K562 (cell line): ENCODE data around the gene LCP2. TPM values are rescaled to one million over a fixed set of nuclear protein-coding genes. Genes with fewer than 3 reads are reported as not detected.

Source experiments
- E2F1 ChIP-seq: sonication (generic); formaldehyde crosslinking; IDR thresholded peaks from 2 replicates; pipeline ENCODE4 v1.8.1; 2023; ENCODE audit warnings: mild to moderate bottlenecking, missing genetic modification reagents, moderate library complexity
- E2F3 ChIP-seq: fragments of 250-450 bp; sonication (Bioruptor Pico); IDR thresholded peaks from 2 replicates; pipeline ENCODE4 v1.4.0; 2020; ENCODE audit warnings: mild to moderate bottlenecking
- ESRRB ChIP-seq: fragments of 250-450 bp; sonication (Bioruptor Pico); IDR thresholded peaks from 2 replicates; pipeline ENCODE4 v1.5.0; 2020; ENCODE audit warnings: mild to moderate bottlenecking, moderate library complexity, borderline replicate concordance
- EZH2 ChIP-seq: IDR thresholded peaks from 2 replicates; pipeline ENCODE4 v1.6.1; 2012; ENCODE audit warnings: low read depth, mild to moderate bottlenecking, inconsistent platforms, low read length, borderline replicate concordance
- HIVEP1 ChIP-seq: fragments of 250-450 bp; sonication (Bioruptor Pico); IDR thresholded peaks from 2 replicates; pipeline ENCODE4 v1.4.0; 2020; ENCODE audit warnings: mild to moderate bottlenecking
- KLF13 ChIP-seq: fragments of 450-650 bp; IDR thresholded peaks from 2 replicates; pipeline ENCODE4 v1.6.1; 2016; ENCODE audit warnings: missing genetic modification characterization, low read depth, mild to moderate bottlenecking, missing compliant biosample characterization, moderate library complexity, borderline replicate concordance
- SIN3B ChIP-seq: fragments of 450-650 bp; IDR thresholded peaks from 2 replicates; pipeline ENCODE4 v1.6.1; 2017; ENCODE audit warnings: low read depth, mild to moderate bottlenecking, moderate library complexity
- TEAD1 ChIP-seq, 2 experiments: fragments of 450-650 bp in 1 of 2; sonication (generic) in 1 of 2; formaldehyde crosslinking; IDR thresholded peaks; 2 replicates each; pipeline versions ENCODE4 v1.4.0 to v1.8.0; 2020 to 2022; ENCODE audit warnings: mild to moderate bottlenecking in 2 of 2, missing genetic modification reagents in 1 of 2
- THRA ChIP-seq: fragments of 450-650 bp; IDR thresholded peaks from 2 replicates; pipeline ENCODE4 v1.6.1; 2017; ENCODE audit warnings: mild to moderate bottlenecking, moderate library complexity
- TRIM28 ChIP-seq: fragments of 450-650 bp; IDR thresholded peaks from 2 replicates; pipeline ENCODE4 v1.6.1; 2017
- ZBTB7A ChIP-seq: IDR thresholded peaks from 2 replicates; pipeline ENCODE4 v1.6.1; 2011; ENCODE audit warnings: low read depth, mild to moderate bottlenecking, low read length, moderate library complexity, borderline replicate concordance; ENCODE audit not compliant: control insufficient read depth
- ZNF263 ChIP-seq: sonication (generic); formaldehyde crosslinking; IDR thresholded peaks from 2 replicates; pipeline ENCODE4 v1.8.0; 2022; ENCODE audit warnings: mild to moderate bottlenecking, missing genetic modification reagents, borderline replicate concordance
- ZNF561 ChIP-seq: fragments of 450-650 bp; formaldehyde crosslinking; conservative IDR thresholded peaks from 2 replicates; pipeline ENCODE4 v1.4.0; 2020; ENCODE audit warnings: mild to moderate bottlenecking, moderate library complexity
- ZNF699 ChIP-seq: fragments of 250-450 bp; sonication (Bioruptor Pico); IDR thresholded peaks from 2 replicates; pipeline ENCODE4 v1.8.0; 2021; ENCODE audit warnings: mild to moderate bottlenecking, moderate library complexity; ENCODE audit not compliant: insufficient replicate concordance
- polyA plus RNA-seq, 8 experiments: library from polyadenylated mRNA; depleted of rRNA in 4 of 8; stranded (reverse) in 5 of 8; unstranded in 3 of 8; fragments of >200 nt; fragmentation: Nextera tagmentation in 2 of 8; fragmentation: Illumina TruSeq in 1 of 8; extraction: Ambion mirVana in 2 of 8; extraction: Trizol in 1 of 8; gene quantifications; 2 replicates each; pipeline versions ENCODE4 v1.2.1 to v1.2.3, GENCODE V29; 2011 to 2014; ENCODE audit warnings: inconsistent platforms in 1 of 8, missing spikeins in 1 of 8
- total RNA-seq, 7 experiments: library from RNA; depleted of rRNA in 6 of 7; stranded (reverse); fragments of >200 nt in 6 of 7; fragmentation: Illumina TruSeq in 2 of 7; extraction: Trizol in 2 of 7; gene quantifications; 2 replicates each; pipeline versions ENCODE4 v1.2.1 to v1.2.3, GENCODE V29; 2011 to 2021; ENCODE audit warnings: low replicate concordance in 1 of 7
- TF ChIP-seq, protein P1 (sequence below): fragments of 250-450 bp; sonication (Bioruptor Pico); IDR thresholded peaks from 2 replicates; pipeline ENCODE4 v1.4.0; 2020; ENCODE audit warnings: mild to moderate bottlenecking
- TF ChIP-seq, protein P2 (sequence below): fragments of 450-650 bp; IDR thresholded peaks from 2 replicates; pipeline ENCODE4 v1.6.1; 2016
- TF ChIP-seq, protein P3 (sequence below): IDR thresholded peaks from 2 replicates; pipeline ENCODE4 v1.6.1; 2011; ENCODE audit not compliant: insufficient read length; ENCODE audit errors: extremely low read depth
- TF ChIP-seq, protein P4 (sequence below): fragments of 250-450 bp; sonication (Bioruptor Pico); IDR thresholded peaks from 2 replicates; pipeline ENCODE4 v1.8.0; 2022; ENCODE audit warnings: inconsistent platforms, mild to moderate bottlenecking, moderate library complexity, borderline replicate concordance

Gene LCP2
- total and polyA plus RNA-seq, 9 of the 15 experiments (the other 6 are each of a cell fraction or from before 2014, with no cell fraction given), result 4.0 to 31.3 (median 14.6) TPM

- TF ChIP-seq, protein P1, sequence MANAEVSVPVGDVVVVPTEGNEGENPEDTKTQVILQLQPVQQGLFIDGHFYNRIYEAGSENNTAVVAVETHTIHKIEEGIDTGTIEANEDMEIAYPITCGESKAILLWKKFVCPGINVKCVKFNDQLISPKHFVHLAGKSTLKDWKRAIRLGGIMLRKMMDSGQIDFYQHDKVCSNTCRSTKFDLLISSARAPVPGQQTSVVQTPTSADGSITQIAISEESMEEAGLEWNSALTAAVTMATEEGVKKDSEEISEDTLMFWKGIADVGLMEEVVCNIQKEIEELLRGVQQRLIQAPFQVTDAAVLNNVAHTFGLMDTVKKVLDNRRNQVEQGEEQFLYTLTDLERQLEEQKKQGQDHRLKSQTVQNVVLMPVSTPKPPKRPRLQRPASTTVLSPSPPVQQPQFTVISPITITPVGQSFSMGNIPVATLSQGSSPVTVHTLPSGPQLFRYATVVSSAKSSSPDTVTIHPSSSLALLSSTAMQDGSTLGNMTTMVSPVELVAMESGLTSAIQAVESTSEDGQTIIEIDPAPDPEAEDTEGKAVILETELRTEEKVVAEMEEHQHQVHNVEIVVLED, result no peak
- TF ChIP-seq E2F1 (CRISPR knock-in tag) (no peak), TEAD1 (CRISPR knock-in tag; IDR thresholded peaks at IDR 0.05) (no peak), ZNF263 (peak; percentile 67; the same call in 1 of the 2 replicates), KLF13 (tag) (no peak), SIN3B (no peak), TRIM28 (no peak), ESRRB (CRISPR knock-in tag) (no peak), ZNF699 (CRISPR knock-in tag) (no peak), ZBTB7A (peak; percentile 72; the same call in 1 of the 2 replicates), HIVEP1 (CRISPR knock-in tag) (no peak), ZNF561 (CRISPR knock-in tag) (no peak), EZH2 (no peak), E2F3 (CRISPR knock-in tag) (no peak), THRA (no peak)
- TF ChIP-seq, protein P2, sequence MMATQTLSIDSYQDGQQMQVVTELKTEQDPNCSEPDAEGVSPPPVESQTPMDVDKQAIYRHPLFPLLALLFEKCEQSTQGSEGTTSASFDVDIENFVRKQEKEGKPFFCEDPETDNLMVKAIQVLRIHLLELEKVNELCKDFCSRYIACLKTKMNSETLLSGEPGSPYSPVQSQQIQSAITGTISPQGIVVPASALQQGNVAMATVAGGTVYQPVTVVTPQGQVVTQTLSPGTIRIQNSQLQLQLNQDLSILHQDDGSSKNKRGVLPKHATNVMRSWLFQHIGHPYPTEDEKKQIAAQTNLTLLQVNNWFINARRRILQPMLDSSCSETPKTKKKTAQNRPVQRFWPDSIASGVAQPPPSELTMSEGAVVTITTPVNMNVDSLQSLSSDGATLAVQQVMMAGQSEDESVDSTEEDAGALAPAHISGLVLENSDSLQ, result no peak
- TF ChIP-seq, protein P3, sequence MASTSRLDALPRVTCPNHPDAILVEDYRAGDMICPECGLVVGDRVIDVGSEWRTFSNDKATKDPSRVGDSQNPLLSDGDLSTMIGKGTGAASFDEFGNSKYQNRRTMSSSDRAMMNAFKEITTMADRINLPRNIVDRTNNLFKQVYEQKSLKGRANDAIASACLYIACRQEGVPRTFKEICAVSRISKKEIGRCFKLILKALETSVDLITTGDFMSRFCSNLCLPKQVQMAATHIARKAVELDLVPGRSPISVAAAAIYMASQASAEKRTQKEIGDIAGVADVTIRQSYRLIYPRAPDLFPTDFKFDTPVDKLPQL, result no peak
- TF ChIP-seq, protein P4, sequence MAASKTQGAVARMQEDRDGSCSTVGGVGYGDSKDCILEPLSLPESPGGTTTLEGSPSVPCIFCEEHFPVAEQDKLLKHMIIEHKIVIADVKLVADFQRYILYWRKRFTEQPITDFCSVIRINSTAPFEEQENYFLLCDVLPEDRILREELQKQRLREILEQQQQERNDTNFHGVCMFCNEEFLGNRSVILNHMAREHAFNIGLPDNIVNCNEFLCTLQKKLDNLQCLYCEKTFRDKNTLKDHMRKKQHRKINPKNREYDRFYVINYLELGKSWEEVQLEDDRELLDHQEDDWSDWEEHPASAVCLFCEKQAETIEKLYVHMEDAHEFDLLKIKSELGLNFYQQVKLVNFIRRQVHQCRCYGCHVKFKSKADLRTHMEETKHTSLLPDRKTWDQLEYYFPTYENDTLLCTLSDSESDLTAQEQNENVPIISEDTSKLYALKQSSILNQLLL, result no peak
Observed at GRCh38 chr5:170302653-170303501, 5.3 kb upstream of the LCP2 start (continued).
